Stimulated activated CD4-positive, alpha-beta T cell treated with anti-CD3 and anti-CD28 coated beads, Interleukin-1b, Interleukin-23, amount 100 ng/mL, for 4 hours (primary cell): ENCODE measurements around the gene ACER1.

Experiments
- DNase-seq, 2 donors: peaks; one replicate each; pipeline ENCODE4 v3.0.0-alpha.2; 2020; ENCODE audit warnings: low read depth in 2 of 2

Gene ACER1

DNA sequence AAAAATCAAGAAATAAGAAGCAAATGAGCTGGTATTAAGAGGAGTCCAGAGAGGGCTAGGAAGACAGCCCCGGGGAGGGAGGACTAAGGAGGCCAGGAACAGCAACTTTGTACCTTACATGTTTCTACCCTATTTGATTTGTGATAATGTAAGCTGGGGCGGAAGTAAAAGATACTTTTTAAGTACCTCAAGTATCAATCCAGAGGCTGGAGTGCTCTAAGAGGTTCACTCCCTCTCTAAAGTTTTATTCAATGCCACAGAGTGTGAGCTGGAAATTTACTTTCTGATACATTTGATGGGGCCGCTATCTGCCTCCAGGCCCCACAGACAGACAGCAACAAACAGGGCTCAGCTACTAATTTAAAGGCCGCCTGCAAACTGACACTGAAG, 65.0 kb downstream of the ACER1 start:
- no peak for DNase-seq

- no peak for DNase-seq
Observed at GRCh38 chr19:6267552-6268381, 65.6 kb downstream of the ACER1 start.

GRCh38 chr19:6264803-6265202, 68.6 kb downstream of the ACER1 start:
- no peak for DNase-seq

GRCh38 chr19:6263735-6264444, 69.5 kb downstream of the ACER1 start:
- no peak for DNase-seq

DNA sequence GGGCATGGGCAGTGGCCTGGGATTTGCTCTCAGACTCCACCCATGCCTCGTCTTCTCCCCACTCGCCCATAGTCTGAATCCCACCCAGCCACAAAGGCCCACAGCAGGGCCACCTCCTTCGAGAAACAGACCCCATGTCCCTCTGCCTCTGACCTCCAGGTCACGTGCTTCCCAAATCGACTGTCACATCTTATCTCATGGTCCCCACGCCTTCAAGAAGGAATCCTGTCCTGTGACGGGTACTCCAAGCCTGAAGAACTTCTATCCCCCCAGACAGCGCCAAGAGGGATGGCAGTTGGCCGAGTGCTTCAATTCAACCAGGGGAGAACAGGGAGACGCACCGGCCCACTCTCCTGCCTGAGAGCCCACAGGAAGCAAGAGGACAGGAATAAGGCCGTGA, 70.1 kb downstream of the ACER1 start:
- no peak for DNase-seq

DNA sequence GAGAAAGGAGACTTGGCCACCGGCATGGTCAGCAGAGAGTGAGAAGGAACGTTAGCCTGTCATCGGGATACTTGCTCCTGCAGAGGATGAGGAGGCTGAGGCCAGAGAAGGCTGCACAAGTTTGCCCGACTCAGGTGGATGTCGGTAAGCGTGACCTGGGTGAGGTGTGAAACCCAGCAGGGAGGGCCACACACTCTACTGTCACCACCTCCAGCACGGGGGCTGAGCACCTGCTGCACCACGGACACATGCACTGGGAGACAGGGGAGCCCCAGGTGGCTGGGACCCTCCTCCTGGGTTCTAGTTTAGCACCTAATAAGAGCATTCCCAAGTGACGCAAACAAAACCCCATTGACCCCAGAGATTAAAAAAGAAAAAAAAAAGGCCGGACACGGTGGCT, 70.9 kb downstream of the ACER1 start:
- no peak for DNase-seq

GRCh38 chr19:6261883-6262282, 71.5 kb downstream of the ACER1 start:
- no peak for DNase-seq

- no peak for DNase-seq
Observed at GRCh38 chr19:6260912-6261650, 72.3 kb downstream of the ACER1 start.

DNA sequence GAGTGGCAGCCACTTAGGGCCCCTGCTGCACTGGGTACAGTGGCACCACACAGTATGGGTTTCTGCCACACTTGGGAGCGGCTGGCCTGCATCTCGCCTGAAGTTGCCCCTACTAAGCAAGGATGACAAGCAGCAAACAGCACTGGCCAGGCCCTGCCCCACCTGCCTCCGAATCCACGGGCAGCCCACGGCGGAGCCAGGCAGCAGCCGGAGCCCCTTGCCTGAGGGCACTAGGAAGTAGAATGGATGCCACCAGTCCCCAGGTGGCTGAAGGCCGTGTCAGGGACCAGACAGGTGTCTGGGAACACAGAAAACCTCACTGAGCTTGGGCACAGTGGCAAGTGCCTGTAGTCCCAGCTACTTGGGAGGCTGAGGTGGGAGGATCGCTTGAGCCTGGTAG, 73.0 kb downstream of the ACER1 start:
- DNase-seq, result no peak

DNA sequence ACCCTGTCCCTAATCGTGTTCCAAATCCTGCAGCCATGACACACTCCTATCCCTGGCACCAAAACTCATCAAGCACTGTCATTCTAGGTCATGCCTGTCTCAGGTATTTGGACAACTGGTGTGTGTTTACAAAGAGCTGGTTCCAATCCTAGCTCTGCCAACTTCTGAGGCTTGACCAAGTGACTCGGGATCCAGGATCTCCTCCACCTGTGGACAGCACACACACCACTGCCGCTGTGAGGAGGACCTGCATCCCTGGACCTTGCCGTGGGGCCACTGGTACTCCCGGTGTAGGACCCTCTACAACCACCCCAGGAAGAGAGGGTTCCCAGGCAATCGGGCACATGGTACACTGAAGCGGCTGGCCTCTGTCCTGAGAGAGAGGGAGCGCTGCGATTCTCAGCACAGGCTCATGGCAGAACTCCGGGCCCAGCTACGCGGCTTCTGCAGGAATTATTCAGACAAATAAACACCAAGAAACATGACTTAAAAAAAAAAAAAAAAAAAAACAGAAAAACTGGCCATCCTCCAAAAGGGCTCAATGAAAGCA, 74.0 kb downstream of the ACER1 start:
- no peak for DNase-seq

- DNase-seq, result no peak
Observed at GRCh38 chr19:6258812-6259311, 74.5 kb downstream of the ACER1 start.
